GM21825 (cell line): ENCODE data around the gene WASF1.
"Not testable (repeated sequence)": the region's sequence is repeated elsewhere in the genome, so short reads cannot be mapped to it uniquely, and the experiment has no call there.

Experiments used
- ATAC-seq: cut with Tn5 transposase; IDR thresholded peaks from one replicate; pipeline ENCODE4 v1.9.1; 2021; ENCODE audit warnings: mild to moderate bottlenecking, moderate library complexity; ENCODE audit not compliant: unreplicated experiment

WASF1 gene

GRCh38 chr6:110178626-110179405, 654 bp downstream of the WASF1 start:
- peak; percentile 30 for ATAC-seq

DNA sequence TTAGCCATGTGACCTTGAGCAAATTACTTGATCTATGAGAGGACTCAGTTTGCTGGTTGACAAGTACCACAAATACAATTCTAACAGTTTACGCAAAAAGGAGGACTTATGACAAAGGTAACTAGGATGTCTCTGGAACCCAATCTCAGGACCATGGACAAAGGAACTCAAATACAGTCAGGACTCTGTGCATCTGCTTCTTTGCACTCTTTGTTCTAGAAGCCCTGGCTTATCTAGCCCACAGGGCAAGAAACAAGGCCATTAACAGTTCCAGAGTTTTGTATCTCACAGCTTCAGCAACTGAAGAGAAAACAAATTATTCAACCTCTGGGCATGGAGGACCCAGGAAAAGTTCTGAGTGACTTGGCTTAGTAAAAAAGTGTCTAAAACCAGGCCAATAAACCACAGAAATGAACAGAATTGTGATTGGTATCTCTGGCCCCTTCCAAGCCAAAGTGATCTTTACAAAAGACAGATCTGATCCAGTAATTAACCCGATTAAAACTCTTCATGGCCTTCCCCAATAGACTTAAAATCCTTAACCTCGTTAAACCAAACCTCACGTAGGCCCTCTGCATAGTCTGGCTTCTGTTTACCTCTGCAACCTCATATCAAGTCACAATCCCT, 5.9 kb downstream of the WASF1 start:
- no peak for ATAC-seq

DNA sequence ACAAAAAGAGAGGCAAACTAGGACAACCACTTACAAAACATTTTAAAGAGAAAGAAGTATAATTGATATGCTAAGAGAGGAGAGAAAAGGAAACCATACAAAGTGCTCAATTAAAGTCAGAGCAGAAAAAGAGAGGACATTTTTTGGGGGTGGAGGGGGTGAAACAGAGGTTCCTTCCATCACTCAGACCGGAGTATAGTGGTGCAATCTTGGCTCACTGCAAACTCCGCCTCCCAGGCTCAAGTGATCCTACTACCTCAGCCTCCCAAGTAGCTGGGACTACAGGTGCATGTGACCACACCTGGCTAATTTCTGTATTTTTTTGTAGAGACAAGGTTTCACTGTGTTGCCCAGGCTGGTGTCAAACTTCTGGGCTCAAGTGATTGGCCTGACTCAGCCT, 9.4 kb downstream of the WASF1 start:
- ATAC-seq: no peak

DNA sequence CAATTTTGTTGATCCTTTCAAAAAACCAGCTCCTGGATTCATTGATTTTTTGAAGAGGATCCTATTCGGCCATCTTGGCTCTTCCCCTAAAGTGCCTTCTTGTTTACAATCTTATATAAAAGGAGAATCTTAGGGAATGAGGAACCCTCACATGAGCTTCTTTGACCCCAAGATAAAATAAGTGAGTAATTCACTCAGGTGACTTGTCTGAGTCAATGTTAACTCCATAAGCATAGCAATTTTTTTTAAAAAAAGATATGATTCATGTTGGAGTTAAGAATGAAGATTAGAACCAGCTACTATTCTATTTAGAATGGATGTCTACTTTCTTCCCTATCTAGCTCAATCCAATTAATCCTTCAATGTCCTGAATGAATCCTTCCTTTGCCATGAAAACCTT, 21.0 kb downstream of the WASF1 start:
- ATAC-seq: no peak

- ATAC-seq: no peak
Observed at GRCh38 chr6:110147870-110148269, 31.6 kb downstream of the WASF1 start.

DNA sequence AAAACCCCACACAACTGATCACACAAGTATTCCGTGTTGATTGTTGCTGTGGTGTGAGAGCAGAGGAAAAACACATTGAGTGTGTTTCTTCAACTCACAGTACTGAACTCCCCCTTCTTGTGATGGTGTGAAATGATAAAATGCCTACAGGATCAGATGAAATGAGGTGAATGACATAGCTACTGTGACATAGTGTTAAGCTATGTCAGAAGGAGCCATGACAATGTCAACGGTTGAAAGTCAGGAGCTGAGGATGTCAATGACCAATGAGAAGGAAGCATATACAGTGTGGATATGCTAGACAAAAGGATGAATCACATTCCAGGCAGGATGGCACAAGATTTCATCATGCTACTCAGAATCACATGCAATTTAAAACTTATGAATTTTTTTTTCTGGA, 38.8 kb downstream of the WASF1 start:
- no peak for ATAC-seq

DNA sequence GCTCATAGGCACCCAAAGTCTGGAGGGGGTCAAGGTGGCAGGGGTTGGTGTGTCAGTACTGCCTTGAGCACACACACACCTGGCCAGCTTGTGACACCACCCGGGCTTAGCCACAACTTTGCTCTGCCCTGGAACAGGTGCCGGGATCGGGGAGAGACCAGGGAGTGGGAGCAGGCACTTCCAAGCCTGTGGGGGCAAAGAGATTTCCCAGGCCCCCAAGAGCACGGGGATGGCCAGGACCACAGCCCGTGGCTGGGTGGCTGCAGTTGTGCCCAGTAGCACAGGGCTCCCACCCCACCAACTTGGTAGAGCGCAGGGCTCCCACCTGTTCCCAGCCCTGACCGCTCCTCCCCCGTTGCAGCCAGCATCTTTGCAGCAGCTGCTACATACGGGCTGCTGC, 40.4 kb downstream of the WASF1 start:
- ATAC-seq: no peak

GRCh38 chr6:110137924-110138887, 41.3 kb downstream of the WASF1 start:
- ATAC-seq: no peak

DNA sequence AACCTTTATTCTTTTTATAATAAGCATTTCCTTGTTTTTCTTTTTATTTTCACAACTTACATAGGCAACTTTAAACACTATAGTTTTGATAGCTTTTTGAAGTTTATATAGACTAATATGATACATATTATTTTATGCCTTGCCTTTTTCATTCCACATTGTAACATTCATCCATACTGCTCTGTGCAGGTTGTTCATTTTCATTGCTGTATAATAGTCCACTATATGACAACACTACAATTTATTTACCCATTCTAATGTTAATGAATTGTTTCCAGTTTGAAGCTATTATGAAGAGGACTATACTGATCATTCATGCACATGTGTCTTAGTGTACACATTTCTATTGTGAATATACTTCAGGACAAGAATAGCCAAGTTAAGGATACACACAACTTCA, 49.1 kb downstream of the WASF1 start:
- ATAC-seq: no peak

GRCh38 chr6:110128418-110128817, 51.1 kb downstream of the WASF1 start:
- ATAC-seq: no peak

GRCh38 chr6:110125361-110125760, 54.1 kb downstream of the WASF1 start:
- ATAC-seq: no peak

DNA sequence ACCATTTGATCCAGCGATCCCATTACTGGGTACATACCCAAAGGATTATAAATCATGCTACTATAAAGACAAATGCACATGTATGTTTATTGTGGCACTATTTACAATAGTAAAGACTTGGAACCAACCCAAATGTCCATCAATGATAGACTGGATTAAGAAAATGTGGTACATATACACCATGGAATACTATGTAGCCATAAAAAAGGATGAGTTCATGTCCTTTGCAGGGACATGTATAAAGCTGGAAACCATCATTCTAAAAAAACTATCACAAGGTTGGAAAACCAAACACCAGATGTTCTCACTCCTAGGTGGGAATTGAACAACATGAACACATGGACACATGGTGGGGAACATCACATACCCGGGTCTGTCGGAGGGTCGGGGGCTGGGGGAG, 57.8 kb downstream of the WASF1 start:
- not testable (repeated sequence) for ATAC-seq

DNA sequence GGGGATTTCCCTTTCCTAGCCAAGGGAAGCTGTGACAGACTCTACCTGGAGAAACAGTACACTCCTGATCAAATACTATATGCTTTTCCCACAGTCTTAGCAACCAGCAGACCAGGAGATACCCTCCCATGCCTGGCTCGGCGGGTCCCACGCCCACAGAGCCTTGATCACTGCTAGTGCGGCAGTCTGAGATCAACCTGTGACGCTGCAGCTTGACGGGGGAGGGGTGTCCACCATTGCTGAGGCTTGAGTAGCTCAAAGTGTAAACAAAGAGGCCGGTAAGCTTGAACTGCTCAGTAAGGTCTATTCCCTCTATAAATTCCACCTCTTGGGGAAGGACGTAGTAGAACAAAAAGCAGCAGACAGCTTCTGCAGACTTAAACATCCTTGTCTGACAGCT, 63.2 kb downstream of the WASF1 start:
- no peak for ATAC-seq

DNA sequence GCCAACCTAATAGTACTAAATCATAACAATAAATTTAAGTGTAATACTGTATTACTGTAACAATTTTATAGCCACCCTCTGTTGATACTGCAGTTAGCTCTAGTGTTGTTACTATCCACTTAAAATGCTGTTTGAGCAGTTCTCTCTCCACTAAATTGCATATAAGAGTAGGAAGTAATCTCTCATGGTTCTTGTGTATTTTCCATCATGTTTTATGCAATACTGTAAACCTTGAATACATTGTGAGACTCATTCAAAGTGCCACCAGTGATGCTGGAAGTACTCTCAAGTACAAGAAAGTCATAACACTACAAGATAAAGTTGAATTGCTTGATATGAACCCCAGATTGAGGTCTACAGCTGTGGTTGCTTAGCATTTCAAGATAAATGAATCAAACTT, 65.5 kb downstream of the WASF1 start:
- ATAC-seq: no peak

GRCh38 chr6:110105296-110105695, 74.2 kb downstream of the WASF1 start:
- no peak for ATAC-seq

DNA sequence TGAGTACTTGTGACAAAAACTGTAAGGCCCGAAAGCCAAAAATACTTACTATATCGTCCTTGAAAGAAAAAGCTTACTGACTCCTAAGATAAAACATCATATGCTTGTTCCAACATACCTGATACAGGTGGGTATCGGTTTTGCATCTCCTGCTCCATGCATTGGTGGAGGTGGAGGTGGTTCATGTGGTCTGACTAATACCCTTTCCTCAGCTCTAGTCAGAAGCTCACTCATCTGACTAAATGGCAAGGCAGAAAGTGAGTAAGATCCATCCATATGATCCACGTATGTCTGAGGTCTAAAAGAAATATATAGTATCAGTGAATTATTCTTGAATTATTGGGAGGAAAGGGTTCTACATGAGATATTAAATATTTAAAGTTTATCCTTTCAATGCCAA, 76.2 kb downstream of the WASF1 start:
- ATAC-seq: no peak

DNA sequence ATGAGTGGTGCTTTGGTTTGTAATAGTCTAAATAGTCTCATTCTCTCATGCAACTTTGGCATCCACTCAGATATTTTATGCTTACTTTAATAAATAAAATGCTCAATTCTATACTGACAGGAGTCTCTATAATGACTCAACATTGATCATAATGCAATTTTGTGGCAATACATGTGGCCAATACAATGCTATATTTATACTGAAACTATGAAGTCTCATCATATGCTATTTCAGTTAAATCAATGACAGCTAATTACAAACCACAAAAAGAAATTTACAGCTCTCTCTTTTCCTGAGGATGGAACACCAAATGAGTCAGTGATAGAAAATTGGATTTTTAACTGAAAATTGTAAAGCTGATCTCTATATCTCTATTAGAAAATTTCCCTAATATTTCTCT, 77.1 kb downstream of the WASF1 start:
- no peak for ATAC-seq

- no peak for ATAC-seq
Observed at GRCh38 chr6:110101885-110102284, 77.6 kb downstream of the WASF1 start.

DNA sequence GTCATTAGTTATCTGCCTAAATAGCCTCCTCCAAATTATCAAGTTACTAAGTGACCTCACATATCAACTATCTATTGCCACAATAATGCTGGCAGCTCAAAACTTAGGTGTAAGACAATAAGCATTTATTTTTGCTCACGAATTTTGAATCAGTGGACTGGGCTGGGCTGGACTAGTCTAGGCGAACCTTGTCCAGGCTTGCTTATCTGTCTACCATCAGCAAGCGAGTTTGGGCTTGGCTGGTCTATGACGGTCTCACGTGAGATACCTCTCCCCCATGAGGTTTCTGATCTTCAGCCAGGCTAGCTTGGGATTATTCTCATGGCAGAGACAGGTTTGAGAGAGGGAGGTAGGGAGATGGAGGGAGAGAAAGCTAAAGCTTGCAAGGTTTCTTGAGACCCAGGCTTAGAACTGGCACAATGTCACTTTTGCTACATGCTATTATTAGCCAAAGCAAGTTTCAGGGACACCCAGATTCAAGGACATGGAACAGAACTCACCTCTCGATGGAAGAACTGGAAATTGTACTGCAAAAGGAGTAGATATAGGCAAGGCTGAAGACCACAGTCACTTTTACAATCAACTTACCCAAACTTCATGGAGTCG, 80.9 kb downstream of the WASF1 start:
- no peak for ATAC-seq

DNA sequence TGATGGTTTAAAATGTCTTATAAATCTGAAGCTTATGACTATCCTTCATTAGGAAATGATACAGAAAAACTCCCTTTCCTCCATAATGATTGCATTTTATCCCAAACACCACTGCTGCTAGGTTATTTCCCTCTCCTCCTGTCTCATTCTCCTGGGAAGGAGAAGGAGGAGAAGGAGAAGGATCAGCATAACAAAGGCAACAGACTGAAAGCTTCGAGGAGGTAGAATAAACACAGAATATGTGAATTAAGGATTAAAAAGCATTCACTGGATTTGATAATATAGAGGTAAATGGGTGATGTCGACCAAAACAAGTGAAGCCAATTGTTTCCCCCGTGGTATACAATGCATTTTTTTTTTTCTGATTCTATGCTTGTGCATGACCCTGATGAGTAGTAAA, 82.0 kb downstream of the WASF1 start:
- no peak for ATAC-seq

DNA sequence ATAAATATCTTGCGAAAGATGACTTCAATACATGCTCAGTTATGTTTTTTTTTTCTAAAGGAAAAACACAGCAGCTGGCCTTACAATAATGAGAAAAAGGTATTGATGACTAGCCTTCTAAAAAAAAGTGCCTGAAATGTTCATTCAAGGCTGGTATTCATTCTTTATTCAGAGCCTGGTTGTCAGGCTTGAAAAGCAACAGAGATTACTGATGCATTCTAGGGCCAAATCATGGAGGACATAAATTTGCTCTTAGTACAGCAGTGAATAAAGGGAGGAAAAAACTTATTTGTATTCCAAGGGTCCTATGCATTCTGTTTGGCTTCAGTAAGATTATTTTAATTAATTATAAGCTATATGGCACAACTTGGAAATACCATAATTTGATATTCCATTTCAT, 83.5 kb downstream of the WASF1 start:
- ATAC-seq: no peak
